ENCODE measurements around the gene STAC3.

Gene STAC3

GRCh38 chr12:57260366-57260765, 9.4 kb upstream of the STAC3 start:
- POLR2A ChIA-PET: interaction anchor here (1.1 kb wide), 1 partner anchor 192 kb away, joined by 4 read pairs; no protein-coding TSS in a partner anchor
- Histone ChIP-seq H3K9me3 (ENCODE audit: control insufficient read depth, insufficient read depth, low read depth, low read length) (no peaks in the 10 kb centered on the region), H3K4me3 (ENCODE audit: low read depth, low read length) (no peak overlapping the region), H3K4me1 (ENCODE audit: control insufficient read depth, insufficient read depth, low read length) (peaks cover 13% of the 10 kb centered on the region; the same call in 1 of the 2 replicates), H3K27ac (ENCODE audit: extremely low read depth, low read depth, low read length) (no peak overlapping the region), H3K36me3 (ENCODE audit: control insufficient read depth in 2 of 2, insufficient read depth in 1 of 2, low read length in 2 of 2) (peaks cover 7 to 68% of the 10 kb centered on the region in 2 experiments)
- TF ChIP-seq MYNN (tag by site-specific recombination; IDR thresholded peaks at IDR 0.05; ENCODE audit: borderline replicate concordance): no peak
- no peak for TF ChIP-seq ZNF24 (tag by site-specific recombination; IDR thresholded peaks at IDR 0.05)
- TF ChIP-seq ZNF518A (tag by site-specific recombination; conservative IDR thresholded peaks at IDR 0.05; ENCODE audit: low read depth): no peak
- no peak for TF ChIP-seq ZNF768 (tag by site-specific recombination; IDR thresholded peaks at IDR 0.05)
- TF ChIP-seq ZNF513 (tag by site-specific recombination; IDR thresholded peaks at IDR 0.05): no peak
- CTCF ChIA-PET: interaction anchor here (0.7 to 8.8 kb wide), 6 partner anchors 9 to 198 kb away, joined by 3 to 151 read pairs (median 5); partner anchors contain the start of genes INHBE and STAC3

GRCh38 chr12:57258977-57259970, 8.3 kb upstream of the STAC3 start:
- no peak overlapping the region for H3K4me3 ChIP-seq (ENCODE audit: low read depth, low read length)
- no peak overlapping the region for H3K27ac ChIP-seq (ENCODE audit: extremely low read depth, low read depth, low read length)
- peaks cover 7 to 69% of the 10 kb centered on the region in 2 experiments for H3K36me3 ChIP-seq (ENCODE audit: control insufficient read depth in 2 of 2, insufficient read depth in 1 of 2, low read length in 2 of 2)
- H3K4me1 ChIP-seq (ENCODE audit: control insufficient read depth, insufficient read depth, low read length): peaks cover 13% of the 10 kb centered on the region; the same call in 1 of the 2 replicates
- ChIA-PET POLR2A (interaction anchor here (1.1 kb wide), 1 partner anchor 193 kb away, joined by 4 read pairs; no protein-coding TSS in a partner anchor), CTCF (interaction anchor here (1.2 to 8.8 kb wide), 4 partner anchors 15 to 199 kb away, joined by 5 to 151 read pairs (median 6); partner anchors contain the start of gene INHBE)
- H3K9me3 ChIP-seq (ENCODE audit: control insufficient read depth, insufficient read depth, low read depth, low read length): no peaks in the 10 kb centered on the region
- TF ChIP-seq ZIC2 (tag by site-specific recombination; IDR thresholded peaks at IDR 0.05) (no peak), ZNF626 (tag by site-specific recombination; IDR thresholded peaks at IDR 0.05) (no peak), ZNF660 (tag by site-specific recombination; IDR thresholded peaks at IDR 0.05) (no peak), KLF17 (tag by site-specific recombination; IDR thresholded peaks at IDR 0.05) (no peak), ZNF148 (tag by site-specific recombination; IDR thresholded peaks at IDR 0.05; ENCODE audit: borderline replicate concordance) (no peak), ZNF707 (tag by site-specific recombination; IDR thresholded peaks at IDR 0.05) (no peak), REST (tag by site-specific recombination; IDR thresholded peaks at IDR 0.05) (no peak), ZNF501 (tag by site-specific recombination; IDR thresholded peaks at IDR 0.05) (no peak), ZNF18 (tag by site-specific recombination; IDR thresholded peaks at IDR 0.05) (no peak), ZNF391 (tag by site-specific recombination; IDR thresholded peaks at IDR 0.05; ENCODE audit: borderline replicate concordance, low read depth) (no peak)

Measured in HEK293 (cell line).